22Rv1 (cell line): ENCODE results near the gene SPACA9.

Source experiments
- ZFX ChIP-seq: fragments of 450-650 bp; IDR thresholded peaks from 2 replicates; pipeline ENCODE4 v1.6.1; 2017; ENCODE audit warnings: antibody characterized with exemption, borderline replicate concordance
- TF ChIP-seq, protein P1 (sequence below): fragments of 450-650 bp; IDR thresholded peaks from 2 replicates; pipeline ENCODE4 v1.5.1; 2017; ENCODE audit warnings: mild to moderate bottlenecking

GRCh38 chr9:132869266-132869665, 9.4 kb upstream of the SPACA9 start:
- TF ChIP-seq, protein P1, sequence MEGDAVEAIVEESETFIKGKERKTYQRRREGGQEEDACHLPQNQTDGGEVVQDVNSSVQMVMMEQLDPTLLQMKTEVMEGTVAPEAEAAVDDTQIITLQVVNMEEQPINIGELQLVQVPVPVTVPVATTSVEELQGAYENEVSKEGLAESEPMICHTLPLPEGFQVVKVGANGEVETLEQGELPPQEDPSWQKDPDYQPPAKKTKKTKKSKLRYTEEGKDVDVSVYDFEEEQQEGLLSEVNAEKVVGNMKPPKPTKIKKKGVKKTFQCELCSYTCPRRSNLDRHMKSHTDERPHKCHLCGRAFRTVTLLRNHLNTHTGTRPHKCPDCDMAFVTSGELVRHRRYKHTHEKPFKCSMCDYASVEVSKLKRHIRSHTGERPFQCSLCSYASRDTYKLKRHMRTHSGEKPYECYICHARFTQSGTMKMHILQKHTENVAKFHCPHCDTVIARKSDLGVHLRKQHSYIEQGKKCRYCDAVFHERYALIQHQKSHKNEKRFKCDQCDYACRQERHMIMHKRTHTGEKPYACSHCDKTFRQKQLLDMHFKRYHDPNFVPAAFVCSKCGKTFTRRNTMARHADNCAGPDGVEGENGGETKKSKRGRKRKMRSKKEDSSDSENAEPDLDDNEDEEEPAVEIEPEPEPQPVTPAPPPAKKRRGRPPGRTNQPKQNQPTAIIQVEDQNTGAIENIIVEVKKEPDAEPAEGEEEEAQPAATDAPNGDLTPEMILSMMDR, result no peak
- TF ChIP-seq ZFX, result no peak
